HepG2 (cell line): Measurements from ENCODE around the gene RPL41. TPM values are rescaled to one million over a fixed set of nuclear protein-coding genes. Genes with fewer than 3 reads are reported as not detected.

Experiments used
- ATF7-NPFF ChIP-seq: sonication (generic); formaldehyde crosslinking; IDR thresholded peaks from 2 replicates; pipeline ENCODE4 v1.8.1; 2023; ENCODE audit warnings: mild to moderate bottlenecking, low read depth, missing genetic modification reagents, moderate library complexity
- FOXO4 ChIP-seq: sonication (generic); formaldehyde crosslinking; conservative IDR thresholded peaks from 2 replicates; pipeline ENCODE4 v1.8.1; 2023; ENCODE audit warnings: missing genetic modification reagents
- HES4 ChIP-seq: sonication (generic); formaldehyde crosslinking; IDR thresholded peaks from 2 replicates; pipeline ENCODE4 v1.9.0; 2021; ENCODE audit warnings: mild to moderate bottlenecking, missing genetic modification reagents, borderline replicate concordance
- HOXD1 ChIP-seq: sonication (generic); formaldehyde crosslinking; IDR thresholded peaks from 2 replicates; pipeline ENCODE4 v1.5.0; 2020; ENCODE audit warnings: missing genetic modification reagents
- IKZF1 ChIP-seq: fragments of 450-650 bp; IDR thresholded peaks from 2 replicates; pipeline ENCODE4 v1.7.1; 2016
- KDM6A ChIP-seq: IDR thresholded peaks from 2 replicates; pipeline ENCODE4 v1.6.1; 2016; ENCODE audit warnings: low read depth
- NFAT5 ChIP-seq: sonication (generic); formaldehyde crosslinking; IDR thresholded peaks from 2 replicates; pipeline ENCODE4 v1.4.0; 2020; ENCODE audit warnings: missing genetic modification reagents
- SCMH1 ChIP-seq: sonication (generic); formaldehyde crosslinking; IDR thresholded peaks from 2 replicates; pipeline ENCODE4 v1.9.0; 2021; ENCODE audit warnings: missing genetic modification reagents, mild to moderate bottlenecking, borderline replicate concordance
- SRF ChIP-seq: IDR thresholded peaks from 2 replicates; pipeline ENCODE4 v1.6.1; 2011; ENCODE audit warnings: mild to moderate bottlenecking, low read depth, low read length, moderate library complexity
- WIZ ChIP-seq: sonication (generic); formaldehyde crosslinking; IDR thresholded peaks from 2 replicates; pipeline ENCODE4 v1.5.1; 2020; ENCODE audit warnings: mild to moderate bottlenecking, missing genetic modification reagents
- ZBTB34 ChIP-seq: sonication (generic); formaldehyde crosslinking; IDR thresholded peaks from 2 replicates; pipeline ENCODE4 v1.8.0; 2022; ENCODE audit warnings: mild to moderate bottlenecking, missing genetic modification reagents
- ZBTB44 ChIP-seq: sonication (generic); formaldehyde crosslinking; IDR thresholded peaks from 2 replicates; pipeline ENCODE4 v1.4.0; 2020; ENCODE audit warnings: missing genetic modification reagents
- ZNF17 ChIP-seq: sonication (generic); formaldehyde crosslinking; IDR thresholded peaks from 2 replicates; pipeline ENCODE4 v1.5.0; 2020; ENCODE audit warnings: mild to moderate bottlenecking, missing genetic modification reagents
- ZNF263 ChIP-seq: sonication (generic); formaldehyde crosslinking; IDR thresholded peaks from 2 replicates; pipeline ENCODE4 v1.4.0; 2020; ENCODE audit warnings: missing genetic modification reagents
- ZNF274 ChIP-seq: sonication (generic); formaldehyde crosslinking; IDR thresholded peaks from 2 replicates; pipeline ENCODE4 v1.5.1; 2020; ENCODE audit warnings: mild to moderate bottlenecking, missing genetic modification reagents
- ZNF317 ChIP-seq: sonication (generic); formaldehyde crosslinking; IDR thresholded peaks from 2 replicates; pipeline ENCODE4 v1.5.0; 2020; ENCODE audit warnings: mild to moderate bottlenecking, missing genetic modification reagents
- ZNF33A ChIP-seq: sonication (generic); formaldehyde crosslinking; IDR thresholded peaks from 2 replicates; pipeline ENCODE4 v1.5.1; 2020; ENCODE audit warnings: missing genetic modification reagents, mild to moderate bottlenecking, moderate library complexity, borderline replicate concordance
- ZNF569 ChIP-seq: sonication (generic); formaldehyde crosslinking; IDR thresholded peaks from 2 replicates; pipeline ENCODE4 v1.5.0; 2020; ENCODE audit warnings: mild to moderate bottlenecking, missing genetic modification reagents, moderate library complexity, borderline replicate concordance
- ZNF580 ChIP-seq: IDR thresholded peaks from 2 replicates; pipeline ENCODE4 v1.6.1; 2016; ENCODE audit warnings: low read depth, borderline replicate concordance
- ZNF644 ChIP-seq: IDR thresholded peaks from 2 replicates; pipeline ENCODE4 v1.6.1; 2016; ENCODE audit warnings: low read depth
- polyA plus RNA-seq, 8 experiments: library from polyadenylated mRNA; depleted of rRNA in 3 of 8; stranded (reverse) in 7 of 8; unstranded in 1 of 8; fragments of >200 nt; fragmentation: Illumina TruSeq in 4 of 8; extraction: Trizol in 4 of 8; gene quantifications; 2 replicates each; pipeline versions ENCODE4 v1.2.1 to v1.2.3, GENCODE V29; 2011 to 2016; ENCODE audit warnings: low read depth in 4 of 8, missing spikeins in 1 of 8, mixed read lengths in 1 of 8; ENCODE audit not compliant: insufficient read depth in 1 of 8
- total RNA-seq, 5 experiments: library from RNA; depleted of rRNA; stranded (reverse); fragments of >200 nt; fragmentation: Illumina TruSeq; extraction: Trizol; gene quantifications; 2 replicates each; pipeline ENCODE4 v1.2.3, GENCODE V29; 2016; ENCODE audit warnings: low read depth in 1 of 5

The RPL41 gene
- total and polyA plus RNA-seq, 2 of the 13 experiments (the other 11 are each of a cell fraction or from before 2014, with no cell fraction given), result 4,012 to 7,670 TPM

GRCh38 chr12:56081393-56082347 is 34.8 kb upstream of the RPL41 start (continued):
- TF ChIP-seq FOXO4 (CRISPR knock-in tag) (no peak), ATF7-NPFF (CRISPR knock-in tag) (peak; percentile 69), HOXD1 (CRISPR knock-in tag) (peak; percentile 80; the same call in 1 of the 2 replicates), NFAT5 (no peak), WIZ (CRISPR knock-in tag) (no peak; the same call in 1 of the 2 replicates), KDM6A (peak; percentile 100), SCMH1 (CRISPR knock-in tag) (no peak), ZNF33A (CRISPR knock-in tag) (no peak), ZBTB44 (no peak), ZNF580 (peak; percentile 99), HES4 (no peak), ZBTB34 (CRISPR knock-in tag) (peak; percentile 69), ZNF644 (CRISPR knock-in tag) (peak; percentile 91), ZNF263 (CRISPR knock-in tag) (peak; percentile 100), ZNF317 (CRISPR knock-in tag) (peak; percentile 98), ZNF569 (CRISPR knock-in tag) (no peak), IKZF1 (no peak), SRF (no peak), ZNF17 (CRISPR knock-in tag) (no peak), ZNF274 (CRISPR knock-in tag) (peak; percentile 73)
